NCI-H2107 treated with DMSO at 0.1 percent for 48 hours (cell line): ENCODE results near the gene GLIS2.
"Not testable (repeated sequence)": the region's sequence is repeated elsewhere in the genome, so short reads cannot be mapped to it uniquely, and the experiment has no call there.

ENCODE experiments used
- DNase-seq: peaks from one replicate; lab custom pipeline; 2025; ENCODE audit not compliant: unreplicated experiment; lab: John Stamatoyannopoulos, UW

GLIS2 gene

DNA sequence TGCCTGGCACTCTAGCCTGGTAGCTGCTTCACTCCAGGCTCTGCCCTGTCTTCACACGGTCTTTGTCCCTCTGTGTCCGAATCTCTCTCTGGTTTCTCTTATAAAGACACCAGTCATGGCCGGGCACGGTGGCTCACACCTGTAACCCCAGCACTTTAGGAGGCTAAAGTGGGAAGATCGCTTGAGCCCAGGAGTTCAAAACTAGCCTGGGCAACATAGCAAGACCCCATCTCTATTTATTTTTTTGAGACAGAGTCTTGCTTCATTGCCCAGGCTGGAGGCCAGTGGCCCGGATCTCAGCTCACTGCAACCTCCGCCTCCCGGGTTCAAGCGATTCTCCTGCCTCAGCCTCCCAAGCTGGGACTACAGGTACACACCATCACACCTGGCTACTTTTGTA is 17.8 kb downstream of the GLIS2 start:
- not testable (repeated sequence) for DNase-seq

DNA sequence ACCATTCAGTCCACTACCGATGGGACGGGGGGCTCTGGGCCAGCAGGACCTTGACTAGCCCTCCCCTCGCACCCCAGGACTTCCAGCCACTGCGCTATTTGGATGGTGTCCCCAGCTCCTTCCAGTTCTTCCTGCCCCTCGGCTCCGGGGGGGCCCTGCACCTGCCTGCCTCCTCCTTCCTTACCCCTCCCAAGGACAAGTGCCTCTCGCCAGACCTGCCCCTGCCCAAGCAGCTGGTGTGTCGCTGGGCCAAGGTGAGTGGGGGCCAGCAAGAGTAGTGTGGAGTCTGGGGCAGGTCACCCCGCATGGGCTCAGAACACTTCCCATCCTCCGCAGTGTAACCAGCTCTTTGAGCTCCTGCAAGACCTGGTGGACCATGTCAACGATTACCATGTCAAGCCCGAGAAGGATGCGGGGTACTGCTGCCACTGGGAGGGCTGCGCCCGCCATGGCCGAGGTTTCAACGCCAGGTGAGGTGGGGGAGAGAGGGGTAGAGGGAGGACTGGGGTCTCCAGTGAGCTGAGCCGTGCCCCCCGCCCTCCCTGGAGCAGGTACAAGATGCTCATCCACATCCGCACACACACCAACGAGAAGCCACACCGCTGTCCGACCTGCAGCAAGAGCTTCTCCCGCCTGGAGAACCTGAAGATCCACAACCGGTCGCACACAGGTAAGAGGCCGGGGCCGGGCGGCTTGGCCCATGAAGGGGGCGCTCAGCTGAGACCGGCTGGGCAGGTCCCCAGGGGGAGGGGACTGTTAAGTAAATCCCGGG is 19.0 kb downstream of the GLIS2 start:
- no peak for DNase-seq

DNA sequence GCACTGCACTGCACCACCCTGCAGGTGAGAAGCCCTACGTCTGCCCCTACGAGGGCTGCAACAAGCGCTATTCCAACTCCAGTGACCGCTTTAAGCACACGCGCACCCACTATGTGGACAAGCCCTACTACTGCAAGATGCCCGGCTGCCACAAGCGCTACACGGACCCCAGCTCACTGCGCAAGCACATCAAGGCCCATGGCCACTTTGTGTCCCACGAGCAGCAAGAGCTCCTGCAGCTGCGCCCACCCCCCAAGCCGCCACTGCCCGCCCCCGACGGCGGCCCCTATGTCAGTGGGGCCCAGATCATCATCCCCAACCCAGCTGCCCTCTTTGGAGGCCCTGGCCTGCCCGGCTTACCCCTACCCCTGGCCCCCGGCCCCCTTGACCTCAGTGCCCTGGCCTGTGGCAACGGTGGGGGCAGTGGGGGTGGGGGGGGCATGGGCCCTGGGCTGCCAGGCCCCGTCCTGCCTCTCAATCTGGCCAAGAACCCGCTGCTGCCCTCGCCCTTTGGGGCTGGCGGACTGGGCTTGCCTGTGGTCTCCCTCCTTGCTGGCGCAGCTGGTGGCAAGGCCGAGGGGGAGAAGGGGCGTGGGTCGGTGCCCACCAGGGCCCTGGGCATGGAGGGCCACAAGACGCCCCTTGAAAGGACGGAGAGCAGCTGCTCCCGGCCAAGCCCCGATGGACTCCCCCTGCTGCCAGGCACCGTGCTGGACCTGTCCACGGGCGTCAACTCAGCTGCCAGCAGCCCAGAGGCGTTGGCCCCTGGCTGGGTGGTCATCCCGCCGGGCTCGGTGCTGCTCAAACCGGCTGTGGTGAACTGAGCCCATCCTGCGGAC is 21.1 kb downstream of the GLIS2 start:
- no peak for DNase-seq

DNA sequence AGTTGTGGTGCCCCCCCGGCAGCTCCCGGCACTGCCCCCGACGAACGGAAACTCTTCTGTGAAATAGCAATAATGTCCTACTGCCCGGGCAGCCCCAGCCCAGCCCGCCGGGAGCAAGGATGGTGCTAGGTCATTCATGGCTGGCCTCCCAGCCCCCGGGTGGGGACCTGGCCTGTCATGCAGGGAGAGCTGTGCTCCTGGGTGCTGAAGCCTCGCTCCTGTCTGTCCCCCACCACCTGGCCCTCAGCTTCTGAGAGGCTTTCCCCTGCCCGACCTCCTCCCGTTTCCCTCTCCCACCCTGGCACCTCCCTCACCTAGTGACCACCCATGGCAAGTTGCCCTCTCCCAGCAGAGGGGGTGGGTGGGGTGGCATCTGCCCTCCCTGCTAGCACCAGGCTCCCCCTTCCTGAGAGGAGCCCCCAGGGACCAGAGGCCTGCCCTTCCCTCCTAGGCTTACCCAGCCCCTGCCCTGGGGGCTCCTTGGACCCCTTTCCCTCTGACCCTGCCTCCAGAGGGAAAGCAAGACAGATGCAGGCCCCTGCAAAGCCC is 21.7 kb downstream of the GLIS2 start:
- DNase-seq: no peak

DNA sequence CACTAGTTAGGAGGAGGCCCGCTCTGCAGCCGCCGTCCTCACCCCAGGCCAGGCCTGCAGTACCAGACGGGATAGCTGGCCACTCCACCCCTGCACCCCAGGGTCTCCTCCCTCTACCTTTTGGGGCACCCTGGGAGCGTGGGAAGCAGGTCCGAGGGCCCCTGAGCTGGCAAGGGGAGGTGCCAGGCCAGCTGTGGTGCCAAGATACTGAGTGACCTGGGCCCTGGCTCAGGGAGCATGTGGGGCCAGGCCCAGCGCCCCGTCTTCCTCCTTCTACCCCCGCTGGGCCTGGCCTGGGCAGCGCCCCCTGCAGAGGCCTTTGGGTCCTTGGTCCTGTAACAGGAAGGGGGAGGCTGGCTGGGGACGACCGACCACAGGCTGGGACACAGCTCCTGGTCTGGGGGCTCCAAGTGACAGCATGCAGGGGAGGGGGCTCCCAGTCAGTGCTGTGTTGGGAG is 22.3 kb downstream of the GLIS2 start:
- DNase-seq: no peak

DNA sequence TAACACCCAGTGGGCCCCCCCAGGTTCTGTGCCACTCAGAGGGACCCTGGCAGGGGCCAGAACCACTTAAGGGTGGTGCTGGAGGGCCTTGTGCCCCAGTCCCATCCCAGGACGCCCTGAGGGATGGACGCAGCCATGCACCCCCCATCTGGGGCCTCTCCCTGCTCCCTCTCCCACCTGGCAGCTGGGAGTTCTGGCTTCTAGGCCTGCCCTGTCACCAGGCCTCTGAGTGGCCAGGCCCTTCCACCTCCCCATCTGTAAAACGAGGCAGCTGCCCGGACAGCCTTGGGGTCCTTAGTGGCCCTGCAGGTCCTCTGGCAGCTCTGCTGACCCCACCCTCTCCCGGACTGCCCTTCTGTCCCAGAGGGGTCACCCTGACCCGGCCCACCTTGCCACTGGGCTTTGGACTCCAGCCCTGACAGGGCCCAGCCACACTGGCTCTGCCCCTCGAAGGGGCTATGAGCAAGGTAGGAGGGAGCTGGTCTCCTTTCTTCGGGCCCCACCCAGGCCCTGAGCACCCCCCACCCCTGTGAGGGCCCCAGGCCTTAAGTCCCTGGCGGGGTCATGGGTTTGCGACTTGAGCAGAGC is 22.9 kb downstream of the GLIS2 start:
- DNase-seq: no peak

DNA sequence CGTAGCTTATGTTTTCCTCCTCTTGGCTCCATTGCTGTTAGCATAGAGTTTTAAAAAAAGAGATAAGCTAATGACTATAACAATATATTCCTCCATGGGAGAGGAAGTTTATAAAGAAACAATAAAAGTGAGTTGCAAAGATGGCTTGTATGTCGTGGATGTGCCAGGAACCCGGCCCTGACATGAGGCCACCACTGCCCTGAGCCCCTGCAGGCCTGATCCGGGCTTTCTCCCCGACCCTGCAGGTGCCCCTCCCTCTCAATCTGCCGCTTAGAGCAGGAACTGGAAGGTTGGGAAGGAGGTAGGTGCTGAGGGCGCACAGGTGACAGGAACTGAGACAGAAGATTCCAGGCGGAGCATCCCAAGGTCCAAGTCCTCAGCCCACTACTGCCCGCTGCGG is 23.6 kb downstream of the GLIS2 start:
- DNase-seq: no peak

DNA sequence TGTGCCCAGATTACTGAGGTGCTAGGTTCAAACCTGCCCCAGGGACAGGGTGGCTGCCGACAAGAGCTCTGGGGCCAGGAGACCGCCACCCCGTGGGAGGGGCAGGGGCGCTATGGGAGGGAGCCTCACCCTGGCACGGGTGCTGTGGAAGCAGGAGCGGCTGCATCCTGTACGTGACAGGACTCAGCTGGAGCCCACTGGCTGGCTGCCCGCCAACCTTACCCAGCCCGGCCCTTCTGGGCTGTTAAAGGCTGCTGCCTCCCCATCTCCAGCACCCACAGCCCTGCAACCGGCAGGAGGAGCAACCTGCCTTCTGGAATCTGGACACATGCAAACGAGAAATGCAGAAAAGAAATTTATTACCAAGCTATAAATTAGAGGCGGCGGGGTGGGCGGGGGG is 24.0 kb downstream of the GLIS2 start:
- no peak for DNase-seq

DNA sequence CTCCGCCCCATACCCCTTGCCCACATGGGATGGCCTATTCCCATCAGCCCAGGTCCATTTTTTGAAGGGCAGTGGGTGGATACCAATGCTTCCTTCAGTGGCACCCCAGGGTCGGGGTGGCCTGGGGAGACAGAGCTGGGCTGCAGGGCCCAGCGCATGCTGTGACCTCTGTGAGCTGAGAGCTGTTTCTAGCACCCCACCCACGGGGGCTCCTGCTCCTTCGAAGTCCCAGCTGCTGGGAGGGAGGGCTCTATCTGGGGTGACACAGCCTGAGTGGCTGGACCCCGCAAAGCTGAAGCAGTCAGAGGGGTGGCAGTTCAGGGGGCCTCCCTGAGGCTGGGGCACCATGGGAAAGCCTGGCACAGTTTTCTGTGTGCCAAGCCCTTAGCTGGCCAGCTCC is 24.6 kb downstream of the GLIS2 start:
- DNase-seq: no peak

DNA sequence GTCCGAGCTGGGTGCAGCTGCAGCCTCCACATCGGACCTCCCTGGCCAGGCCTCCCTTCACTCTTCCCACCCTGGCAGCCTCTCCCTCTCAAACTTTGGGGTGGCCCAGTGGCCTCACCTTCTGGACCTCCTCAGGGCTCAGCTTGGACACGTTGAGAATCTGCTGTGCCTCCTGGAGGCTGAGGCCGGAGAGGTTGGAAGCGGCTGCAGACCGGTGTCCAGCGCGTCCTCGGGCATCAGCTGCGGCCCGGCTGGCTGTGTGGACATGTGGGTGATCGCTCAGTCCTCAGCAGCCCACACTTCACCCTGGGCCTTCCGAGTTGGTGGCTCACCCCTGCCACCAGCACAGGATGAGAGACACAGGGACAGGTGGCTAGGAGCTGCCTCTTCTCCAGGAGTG is 25.4 kb downstream of the GLIS2 start:
- no peak for DNase-seq

DNA sequence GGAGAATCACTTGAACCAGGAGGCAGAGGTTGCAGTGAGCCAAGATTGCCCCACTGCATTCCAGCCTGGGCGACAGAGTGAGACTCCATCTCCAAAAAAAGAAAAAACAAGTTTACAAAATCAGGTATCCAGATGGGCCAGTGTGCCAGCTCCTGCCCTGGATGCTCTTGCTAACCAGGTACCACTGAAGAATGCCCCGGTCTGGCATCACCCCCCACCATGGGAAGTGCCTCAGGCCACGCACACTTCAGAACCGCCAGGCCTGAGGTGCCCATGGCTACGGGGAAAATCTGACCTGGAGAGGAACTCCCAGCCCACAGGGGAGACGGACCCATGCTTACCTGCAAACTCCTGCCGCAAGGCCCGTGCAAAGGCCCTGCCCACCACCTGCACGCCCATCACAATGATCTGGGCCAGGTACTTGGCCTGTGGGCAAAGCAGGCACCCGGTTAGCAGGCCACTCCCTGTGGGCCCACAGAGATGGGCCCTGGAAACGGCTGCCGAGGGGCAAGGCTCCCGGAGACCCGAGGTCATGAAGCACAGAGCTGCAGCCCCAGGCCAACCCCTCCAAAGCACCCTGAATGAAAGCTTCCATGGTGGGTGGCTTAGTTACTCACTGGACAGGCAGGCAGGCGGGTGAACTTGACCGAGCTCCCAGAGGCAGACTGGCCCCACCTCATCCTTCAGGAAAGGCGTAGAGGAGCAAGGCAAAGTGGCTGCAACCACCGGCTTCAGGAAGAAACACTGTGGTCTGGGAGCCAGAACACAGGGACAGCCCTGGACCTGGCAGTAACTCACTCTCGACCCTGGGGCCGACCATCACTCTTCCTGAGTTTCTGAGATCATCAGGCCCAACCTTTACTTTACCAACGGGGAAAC is 27.2 kb downstream of the GLIS2 start:
- no peak for DNase-seq

DNA sequence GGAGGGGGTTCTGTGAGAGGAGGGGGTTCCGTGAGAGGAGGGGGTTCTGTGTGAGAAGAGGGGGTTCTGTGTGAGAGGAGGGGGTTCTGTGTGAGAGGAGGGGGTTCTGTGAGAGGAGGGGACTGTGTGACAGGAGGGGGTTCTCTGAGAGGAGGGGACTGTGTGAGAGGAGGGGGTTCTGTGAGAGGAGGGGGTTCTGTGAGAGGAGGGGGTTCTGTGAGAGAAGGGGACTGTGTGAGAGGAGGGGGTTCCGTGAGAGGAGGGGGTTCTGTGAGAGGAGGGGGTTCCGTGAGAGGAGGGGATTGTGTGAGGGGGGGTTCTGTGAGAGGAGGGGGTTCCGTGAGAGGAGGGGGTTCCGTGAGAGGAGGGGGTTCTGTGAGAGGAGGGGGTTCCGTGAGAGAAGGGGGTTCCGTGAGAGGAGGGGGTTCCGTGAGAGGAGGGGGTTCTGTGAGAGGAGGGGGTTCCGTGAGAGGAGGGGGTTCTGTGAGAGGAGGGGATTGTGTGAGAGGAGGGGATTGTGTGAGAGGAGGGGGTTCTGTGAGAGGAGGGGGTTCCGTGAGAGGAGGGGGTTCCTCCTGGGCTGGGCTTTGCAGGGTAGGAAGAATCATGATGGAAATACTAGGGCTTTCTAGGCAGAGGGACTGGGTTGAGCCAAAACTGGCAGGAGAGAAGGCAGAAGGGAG is 28.6 kb downstream of the GLIS2 start:
- not testable (repeated sequence) for DNase-seq

DNA sequence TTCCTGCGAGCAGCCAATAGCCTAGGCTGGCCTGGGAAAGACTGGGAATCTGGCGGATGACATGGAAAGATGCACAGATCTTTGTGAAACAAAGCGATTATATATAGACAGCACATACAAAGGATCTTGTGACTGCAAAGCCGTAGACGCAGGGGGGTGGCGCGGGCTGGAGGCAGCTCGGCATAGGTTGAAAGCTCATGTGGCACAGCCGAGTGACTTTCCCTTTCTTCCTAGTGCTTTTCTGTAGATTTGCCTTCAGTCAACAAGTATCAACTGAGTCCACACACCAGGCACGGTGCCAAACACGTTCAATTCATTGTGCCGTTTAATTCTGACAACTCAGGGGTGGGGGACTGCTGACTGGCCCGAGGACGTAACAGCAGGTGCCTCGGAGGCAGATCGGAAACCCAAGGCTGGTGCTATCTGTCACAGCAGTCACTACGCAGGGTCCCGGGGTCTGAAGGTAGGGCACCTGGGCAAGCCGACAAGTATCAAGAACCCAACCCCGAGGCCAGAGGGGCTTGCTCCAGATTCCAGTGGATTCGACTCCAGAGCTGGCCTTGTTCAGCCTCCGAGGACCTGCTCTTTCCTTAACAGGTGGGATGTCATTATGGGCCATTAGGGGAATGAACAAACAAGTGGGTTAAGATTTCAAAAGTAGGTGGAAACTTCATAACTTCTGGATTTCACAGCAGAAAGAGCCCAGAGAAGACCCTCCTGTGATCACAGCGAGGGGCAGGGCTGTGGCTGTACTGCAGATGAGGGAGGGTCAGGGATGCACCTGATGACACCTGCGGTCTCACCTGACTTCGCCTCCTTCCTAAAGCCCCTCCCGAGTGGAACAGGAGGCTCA is 29.3 kb downstream of the GLIS2 start:
- DNase-seq: peak; percentile 88

DNA sequence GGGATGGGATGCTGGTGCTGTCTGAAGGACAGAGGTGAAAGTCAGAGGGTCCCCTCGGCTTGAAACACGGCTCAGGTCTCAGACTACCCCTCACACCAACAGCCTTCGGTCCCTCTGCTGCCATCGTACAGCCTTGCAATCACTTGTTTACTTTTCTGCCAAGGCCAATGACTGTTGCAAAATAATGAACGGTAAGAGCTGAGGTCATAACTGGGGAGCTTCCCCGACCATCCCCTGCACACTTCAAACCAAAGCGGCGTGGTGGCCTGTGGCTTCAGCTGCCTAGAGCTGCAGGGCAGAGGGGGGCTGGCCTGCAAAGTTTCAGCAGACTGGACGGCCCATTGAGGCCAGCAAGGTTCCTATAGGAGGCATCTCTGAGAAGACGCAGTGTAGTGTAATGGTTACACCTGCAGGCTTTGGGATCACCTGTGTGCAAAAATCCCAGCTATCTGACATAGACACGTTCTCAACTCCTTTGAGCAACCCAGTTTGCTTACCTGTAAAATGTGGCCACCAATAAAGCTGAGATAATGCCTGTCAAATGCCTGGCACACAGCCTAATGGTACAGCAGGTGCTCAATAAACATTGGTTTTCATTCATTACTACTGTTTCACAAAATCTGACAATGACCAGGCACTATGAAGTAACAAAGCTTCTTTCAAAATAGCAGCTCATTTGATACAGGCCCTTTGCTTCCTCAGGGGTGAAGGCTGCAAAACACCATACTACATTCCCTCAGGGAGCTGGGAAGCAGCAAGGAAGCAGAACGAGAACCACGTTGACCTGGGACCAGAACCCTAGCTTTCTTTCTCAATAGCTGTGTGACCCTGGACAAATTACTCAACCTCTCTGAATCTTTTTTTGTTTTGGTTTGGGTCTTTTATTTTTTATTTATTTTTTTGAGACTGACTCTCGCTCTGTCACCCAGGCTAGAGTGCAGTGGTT is 30.2 kb downstream of the GLIS2 start:
- peak; percentile 55 for DNase-seq

DNA sequence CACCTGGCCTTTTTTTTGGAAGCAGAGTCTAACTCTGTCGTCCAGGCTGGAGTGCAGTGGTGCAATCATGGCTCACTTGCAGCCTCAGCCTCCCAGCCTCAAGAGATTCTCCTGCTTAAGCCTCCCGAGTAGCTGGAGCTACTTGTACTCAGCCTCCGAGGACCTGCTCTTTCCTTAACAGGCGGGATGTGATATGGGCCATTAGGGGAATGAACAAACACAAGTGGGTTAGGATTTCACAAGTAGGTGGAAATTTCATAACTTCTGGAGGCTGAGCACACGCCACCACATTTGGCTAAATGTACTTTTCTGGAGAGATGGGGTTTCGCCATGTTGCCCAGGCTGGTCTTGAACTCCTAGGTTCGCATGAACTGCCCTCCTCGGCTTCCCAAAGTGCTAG is 31.1 kb downstream of the GLIS2 start:
- no peak for DNase-seq

DNA sequence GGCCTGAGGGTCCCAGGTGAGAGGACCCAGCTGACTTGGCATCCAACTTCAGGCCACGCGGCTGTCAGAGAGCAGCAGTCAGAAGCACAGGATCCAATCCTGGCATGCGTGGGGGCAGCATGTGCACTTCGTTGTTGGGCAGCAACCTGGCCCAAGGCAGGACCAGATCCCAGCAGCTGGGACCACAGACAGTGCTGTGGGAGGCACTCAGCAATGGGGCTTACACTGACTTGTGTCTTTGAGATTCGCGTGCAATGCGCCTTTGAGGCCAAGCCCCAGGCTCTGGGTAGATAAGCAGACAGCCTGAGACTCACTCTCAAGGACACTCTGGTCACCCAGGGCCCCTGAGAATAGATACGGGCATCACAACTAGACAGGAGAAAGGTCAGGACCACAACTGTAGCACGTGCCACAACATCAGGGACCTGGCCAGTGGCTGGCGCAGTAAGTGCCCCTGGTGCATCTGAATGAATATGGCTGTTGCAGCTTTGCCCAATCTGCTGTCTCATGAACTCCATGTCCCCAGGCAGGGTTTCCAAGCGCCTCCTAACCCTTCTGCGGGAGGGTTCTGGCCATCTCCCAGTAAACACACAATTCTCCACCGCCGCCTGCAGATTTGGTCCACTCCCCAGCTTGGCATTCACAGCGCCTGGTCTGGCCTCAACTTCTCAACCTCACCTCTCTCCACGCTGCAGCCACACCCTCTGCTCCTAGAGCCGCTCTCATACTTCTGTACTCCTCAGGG is 32.1 kb downstream of the GLIS2 start:
- DNase-seq: no peak

DNA sequence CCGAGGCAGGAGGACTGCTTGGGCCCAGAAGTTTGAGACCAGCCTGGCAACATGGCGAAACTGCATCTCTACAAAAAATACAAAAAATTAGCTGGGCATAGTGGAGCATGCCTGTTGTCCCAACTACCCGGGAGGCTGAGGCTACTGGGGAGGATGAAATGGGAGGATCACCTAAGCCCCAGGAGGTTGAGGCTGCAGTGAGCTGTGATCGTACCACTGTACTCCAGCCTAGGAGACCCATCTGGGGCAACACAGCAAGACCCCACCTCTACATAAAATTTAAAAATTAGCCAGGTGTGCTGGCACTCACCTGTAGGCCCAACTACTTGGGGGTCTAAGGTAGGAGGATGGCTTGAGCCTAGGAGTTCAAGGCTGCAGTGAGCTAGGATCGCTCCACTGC is 33.5 kb downstream of the GLIS2 start:
- no peak for DNase-seq
